HG03521 (cell line): ENCODE data around the gene ACBD3.

Source experiments
- ATAC-seq: cut with Tn5 transposase; IDR thresholded peaks from one replicate; pipeline ENCODE4 v1.9.1; 2021; ENCODE audit warnings: mild to moderate bottlenecking, moderate library complexity; ENCODE audit not compliant: unreplicated experiment

Gene ACBD3

DNA sequence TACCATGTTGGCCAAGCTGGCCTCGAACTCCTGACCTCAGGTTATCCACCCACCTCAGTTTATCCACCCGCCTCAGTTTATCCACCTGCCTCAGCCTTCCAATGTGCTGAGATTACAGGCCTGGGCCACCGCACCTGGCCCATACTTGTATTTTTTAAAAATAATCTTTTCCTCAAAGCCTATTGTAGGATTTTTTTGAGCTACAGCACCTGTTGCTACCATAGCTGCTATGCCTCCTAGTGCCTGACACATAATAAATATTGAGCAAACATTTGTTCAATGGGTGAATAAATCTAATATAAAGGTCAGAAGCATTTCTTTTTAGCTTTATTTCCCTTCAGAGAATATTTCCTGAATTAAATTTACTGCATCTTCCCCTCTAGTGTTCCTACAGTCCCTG, 15.7 kb upstream of the ACBD3 start:
- no peak for ATAC-seq

DNA sequence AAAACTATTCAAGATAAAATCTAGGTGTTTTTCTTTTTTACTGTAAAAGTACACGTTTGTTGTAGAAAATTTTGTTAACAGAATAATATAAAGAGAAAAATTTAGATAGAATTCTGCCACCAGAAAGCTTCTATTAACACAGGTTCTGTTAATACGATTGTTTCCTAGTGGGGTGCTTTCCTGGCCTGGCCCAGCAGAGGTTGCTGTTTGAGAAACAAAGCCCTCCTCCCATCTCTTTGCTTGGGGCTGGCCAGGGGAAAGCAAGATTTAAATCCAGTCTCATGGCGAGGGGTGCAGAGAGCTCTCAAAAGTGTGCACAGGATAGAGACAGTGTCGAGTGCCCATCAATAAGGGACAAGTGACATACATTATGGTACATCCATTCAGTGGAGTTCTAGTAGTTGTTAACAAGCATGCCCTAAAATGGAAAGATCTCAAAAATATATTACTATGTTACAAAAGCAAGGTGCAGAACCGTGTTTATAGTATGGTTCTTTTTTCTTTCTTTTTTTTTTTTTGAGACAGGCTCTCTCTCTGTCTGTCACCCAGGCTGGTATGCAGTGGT, 14.6 kb upstream of the ACBD3 start:
- peak; percentile 45 for ATAC-seq

DNA sequence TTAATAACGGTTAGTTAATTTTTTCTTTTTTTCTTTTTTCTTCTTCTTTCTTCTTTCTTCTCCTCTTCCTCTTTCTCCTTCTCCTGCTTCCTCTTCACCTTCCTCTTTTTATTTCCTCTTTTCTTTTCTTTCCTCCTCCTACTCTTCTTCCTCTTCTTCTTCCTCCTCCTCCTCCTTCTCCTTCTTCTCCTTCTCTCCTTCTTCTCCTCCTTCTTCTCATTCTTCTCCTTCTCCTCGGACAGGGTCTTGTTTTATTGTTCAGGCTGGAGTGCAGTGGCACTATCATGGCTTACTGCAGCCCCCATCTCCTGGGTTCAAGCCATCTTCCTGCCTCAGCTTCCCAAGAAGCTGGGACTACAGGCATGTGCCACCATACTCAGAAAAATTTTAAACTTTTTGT, 13.4 kb upstream of the ACBD3 start:
- no peak for ATAC-seq

DNA sequence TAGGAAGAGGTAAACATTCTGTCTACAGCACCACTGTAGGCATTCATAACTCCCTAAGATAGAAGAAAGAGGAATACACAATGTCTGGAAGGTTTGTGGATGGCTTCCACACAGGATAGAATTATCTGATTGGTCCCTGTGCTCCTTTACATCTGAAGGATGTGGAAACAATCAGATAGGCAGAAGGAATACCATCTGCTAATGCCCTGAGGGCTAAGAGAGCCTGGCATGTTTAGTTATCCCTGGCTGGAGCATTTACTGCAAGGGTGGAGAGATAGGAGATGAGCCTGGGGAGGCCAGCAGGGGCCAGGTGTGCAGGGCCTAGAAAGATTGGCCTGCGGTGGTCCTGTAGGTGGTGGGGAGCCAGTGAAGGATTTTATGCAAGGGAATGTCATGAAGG, 8.6 kb upstream of the ACBD3 start:
- no peak for ATAC-seq

DNA sequence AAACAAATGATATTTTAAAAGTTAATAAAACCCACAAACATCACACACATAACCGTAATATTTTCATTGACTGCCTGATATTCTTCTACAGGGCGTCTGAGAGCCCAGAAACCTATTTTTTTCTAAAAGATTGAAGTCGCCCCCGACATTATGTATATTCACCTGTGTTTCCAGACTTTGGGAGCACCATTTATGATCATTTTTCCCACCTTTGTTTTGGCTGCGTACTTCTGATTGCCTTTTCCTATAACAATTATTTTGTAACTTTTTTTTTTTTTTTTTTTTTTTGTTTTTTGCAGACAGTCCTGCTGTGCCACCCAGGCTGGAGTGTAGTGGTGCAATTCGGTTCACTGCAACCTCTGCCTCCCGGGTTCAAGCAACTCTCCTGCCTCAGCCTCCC, 839 bp upstream of the ACBD3 start:
- no peak for ATAC-seq

DNA sequence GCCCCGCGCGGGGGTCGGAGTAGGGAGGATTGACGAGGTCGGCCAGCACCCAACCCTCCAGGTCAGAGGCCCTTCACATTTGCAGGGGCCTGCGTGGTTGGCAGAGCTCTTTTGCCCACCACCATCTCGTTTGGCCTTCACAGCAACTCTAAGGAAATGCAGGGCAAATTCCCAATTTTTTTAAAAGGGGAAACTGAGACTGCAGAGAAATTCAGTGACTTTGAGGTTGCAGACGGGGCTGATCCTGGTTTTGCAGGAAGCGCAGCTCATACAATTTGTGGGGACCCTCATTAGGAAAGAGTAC, 430 bp upstream of the ACBD3 start:
- ATAC-seq: no peak

DNA sequence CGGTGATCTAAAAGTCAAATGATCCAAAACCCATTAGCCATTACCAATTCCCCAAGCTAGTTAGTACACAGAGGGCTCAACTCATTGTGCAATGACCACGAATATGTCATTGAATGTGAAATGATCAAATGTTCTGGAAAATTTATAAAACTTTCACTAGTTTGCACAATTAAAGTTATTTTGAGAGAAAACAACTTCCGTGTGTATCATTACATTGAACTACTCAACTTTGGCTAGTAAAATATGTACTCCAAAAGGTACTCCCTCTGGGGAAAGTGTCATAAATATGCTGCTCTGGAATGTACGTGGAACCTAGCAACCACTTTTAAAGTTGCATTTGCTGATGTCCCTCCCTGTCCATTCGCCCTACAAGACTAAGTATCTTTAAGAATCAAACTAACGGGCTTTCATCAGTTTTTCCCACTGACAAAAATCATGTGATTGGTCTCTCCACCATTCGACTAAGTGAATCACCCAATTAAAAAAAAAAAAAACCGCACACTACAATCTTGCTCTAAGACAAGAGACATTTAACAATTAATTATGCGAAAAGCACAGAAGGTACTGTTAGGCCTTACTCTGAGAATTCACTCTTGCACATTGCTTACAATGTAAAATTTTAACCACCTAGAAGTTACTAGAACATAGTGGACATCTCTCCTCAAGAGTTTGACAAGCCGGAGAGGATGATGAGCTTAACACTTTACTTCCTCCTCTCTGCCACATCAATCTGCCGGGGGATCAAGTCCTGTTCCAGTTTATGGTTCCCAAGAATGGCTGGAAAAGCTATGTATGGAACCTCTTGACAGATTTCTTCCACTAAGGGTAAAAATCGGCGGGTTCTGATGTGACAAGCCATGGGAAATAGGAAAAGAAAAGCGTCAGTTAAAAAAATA, 1.2 kb downstream of the ACBD3 start:
- ATAC-seq: no peak

DNA sequence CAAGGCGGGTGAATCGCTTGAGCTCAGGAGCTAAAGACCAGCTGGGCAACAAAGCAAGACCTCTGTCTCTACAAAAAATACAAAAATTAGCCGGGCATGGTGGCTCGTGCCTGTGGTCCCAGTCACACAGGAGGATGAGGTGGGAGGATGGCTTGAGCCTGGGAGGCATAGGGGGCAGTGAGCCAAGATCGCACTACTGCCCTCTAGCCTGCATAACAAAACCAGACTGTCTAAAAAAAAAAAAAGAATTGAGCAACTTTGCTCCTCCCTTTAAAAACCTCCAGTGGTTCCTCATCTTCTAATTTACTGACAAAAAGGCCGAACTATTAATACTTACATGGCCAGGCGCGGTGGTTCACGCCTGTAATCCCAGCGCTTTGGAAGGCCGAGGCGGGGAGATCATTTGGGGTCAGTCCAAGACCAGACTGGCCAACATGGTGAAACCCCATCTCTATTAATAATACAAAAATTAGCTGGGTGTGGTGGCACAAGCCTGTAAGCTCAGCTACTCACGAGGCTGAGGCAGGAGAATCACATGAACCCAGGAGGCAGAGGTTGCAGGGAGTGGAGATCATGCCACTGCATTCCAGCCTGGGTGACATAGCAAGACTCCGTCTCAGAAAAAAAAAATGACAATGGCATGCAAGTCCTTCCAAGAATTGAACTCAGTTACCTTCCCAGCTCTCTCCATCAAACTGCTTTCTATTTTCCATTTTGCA, 4.4 kb downstream of the ACBD3 start:
- ATAC-seq: no peak

DNA sequence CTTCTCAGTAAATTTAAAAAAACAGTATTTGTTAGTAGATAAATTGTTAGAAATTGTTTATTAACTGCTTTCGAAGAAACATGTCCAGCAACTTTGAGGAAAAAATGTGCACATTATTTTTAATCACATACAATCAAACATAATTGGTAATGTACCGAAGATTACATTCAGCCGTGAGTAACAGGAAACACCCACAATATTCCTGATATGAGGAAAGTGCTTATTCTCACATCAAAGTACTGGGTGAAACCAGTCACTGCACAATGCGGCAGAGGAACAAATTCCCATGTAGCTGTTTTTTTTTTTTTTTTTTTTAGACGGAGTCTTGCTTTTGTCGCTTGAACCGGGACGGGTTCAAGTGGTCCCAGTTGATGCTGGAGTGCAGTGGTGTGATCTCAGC, 9.7 kb downstream of the ACBD3 start:
- ATAC-seq: no peak

DNA sequence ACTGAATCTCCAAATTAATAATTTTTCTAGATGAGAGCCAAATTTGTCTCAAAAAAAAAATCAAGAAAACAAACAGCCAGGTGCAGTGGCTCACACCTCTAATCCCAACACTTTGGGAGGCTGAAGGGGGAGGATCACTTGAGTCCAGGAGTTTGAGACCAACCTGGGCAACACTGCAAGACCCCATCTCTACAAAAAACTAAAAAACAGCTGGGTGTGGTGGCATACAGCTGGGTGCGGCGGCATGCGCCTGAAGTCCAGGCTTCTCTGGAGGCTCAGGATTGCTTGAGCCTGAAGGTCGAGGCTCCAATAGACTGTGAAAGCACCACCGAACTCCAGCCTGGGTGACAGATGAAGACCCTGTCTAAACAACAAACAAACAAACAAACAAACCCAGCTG, 14.0 kb downstream of the ACBD3 start:
- ATAC-seq: no peak

DNA sequence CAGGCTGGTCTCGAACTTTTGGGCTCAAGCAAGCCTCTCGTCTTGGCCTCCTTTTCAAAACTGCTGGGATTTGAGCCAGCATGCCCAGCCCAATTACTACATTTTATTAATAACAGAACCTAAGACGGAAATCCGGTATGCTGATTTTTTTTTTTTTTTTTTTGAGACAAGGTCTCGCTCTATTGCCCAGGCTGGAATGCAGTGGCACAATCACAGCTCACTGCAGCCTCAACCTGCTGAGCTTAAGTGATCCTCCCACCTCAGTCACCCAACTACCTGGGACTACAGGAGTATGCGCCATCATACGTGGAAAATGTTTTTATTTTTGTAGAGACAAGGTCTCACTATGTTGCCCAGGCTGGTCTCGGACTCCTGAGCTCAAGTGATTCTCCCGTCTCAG, 20.2 kb downstream of the ACBD3 start:
- no peak for ATAC-seq

DNA sequence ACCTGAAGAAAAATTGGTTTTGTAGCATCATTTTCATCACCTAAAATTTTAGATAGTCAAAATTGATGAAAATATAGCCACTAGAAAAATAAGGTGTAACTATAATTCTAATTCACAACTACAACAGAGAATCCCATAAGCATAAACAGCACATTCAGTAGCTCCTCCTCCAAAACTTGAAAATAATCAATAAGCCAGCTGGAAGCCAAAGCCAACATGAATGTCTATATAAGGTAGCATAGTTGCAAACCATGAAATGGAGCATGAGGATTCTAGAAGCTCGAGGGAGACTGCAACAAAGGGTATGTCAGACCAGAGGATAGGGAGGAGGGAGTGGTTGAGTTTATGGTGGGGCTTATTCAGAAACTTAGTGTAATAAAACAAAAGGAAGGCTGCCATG, 22.4 kb downstream of the ACBD3 start:
- ATAC-seq: no peak

DNA sequence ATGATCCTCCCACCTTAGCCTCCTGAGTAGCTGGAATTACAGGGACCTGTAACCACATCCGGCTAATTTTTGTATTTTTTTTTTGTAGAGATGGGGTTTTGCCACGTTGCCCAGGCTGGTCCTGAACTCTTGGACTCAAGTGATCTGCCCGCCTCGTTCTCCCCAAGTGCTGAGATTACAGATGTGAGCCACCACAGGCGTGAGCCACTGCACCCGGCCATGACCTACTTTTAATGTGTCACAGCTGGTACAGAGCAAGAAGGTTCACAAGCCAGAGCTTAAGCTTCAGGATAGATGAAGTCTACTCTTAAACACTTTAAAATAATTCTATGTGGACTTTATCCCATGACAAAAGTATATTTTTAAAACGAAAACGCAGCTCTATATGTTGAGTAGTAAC, 23.6 kb downstream of the ACBD3 start:
- ATAC-seq: no peak

DNA sequence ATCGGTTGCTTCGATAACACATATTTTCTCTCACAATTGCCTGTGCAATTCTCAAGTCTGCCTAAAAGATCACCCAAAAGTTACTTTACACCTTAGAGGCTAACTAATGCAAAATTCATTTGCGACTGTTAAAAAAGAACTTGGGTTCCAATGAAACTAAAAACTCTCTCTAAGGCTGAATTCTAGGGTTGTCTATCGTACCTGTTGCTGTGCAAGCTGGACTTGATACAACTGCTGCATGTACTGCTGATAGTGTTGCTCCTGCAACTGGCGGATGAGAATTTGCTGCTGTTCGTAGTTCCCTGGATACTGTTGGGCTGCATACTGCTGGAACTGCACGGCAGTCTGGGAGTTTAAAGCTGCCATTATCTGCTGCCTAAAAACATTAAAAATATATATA, 27.6 kb downstream of the ACBD3 start:
- ATAC-seq: no peak

DNA sequence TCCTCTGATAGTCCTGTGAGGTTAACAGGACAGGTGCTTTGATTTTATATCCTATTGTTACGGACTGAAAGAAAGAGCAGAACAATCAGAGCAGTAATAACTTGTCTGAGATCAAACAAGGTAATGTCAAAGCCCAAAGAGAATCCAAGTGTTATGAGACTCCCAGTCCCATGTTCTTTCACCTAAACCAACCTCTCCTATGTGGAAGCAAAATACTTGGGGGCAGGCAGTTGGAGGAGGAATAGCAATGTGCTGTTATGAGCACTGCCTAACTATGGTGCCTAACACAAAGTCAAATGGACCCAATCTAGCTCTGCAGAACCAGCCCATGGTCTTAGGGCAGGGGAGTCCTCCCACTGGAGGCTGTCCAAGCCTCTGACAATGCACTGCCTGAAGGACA, 28.1 kb downstream of the ACBD3 start:
- no peak for ATAC-seq

DNA sequence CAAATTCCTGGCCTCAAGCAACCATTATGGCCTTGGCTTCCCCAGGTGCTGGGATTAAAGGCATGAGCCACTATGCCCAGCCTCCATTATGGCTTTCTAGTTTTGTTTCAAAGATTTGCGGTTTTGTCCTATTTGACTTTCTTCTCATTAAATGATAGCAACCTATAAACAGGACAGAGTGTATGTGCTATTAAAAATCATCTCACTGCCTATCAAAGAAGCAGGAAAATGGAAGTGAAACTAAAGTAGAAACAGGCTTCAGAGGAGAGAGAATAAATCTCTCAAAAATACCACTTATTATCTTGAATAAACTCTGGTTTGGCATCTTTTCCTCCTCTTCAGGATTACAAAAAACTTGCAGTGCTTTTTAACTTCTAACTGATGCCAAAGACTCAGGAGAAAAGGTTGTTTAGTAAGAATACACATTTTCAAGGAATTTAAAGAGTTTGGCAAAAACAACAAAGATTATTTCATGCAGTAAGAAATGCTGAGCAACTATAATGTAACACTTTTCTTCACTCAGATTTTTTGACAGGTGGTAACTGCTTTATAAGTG, 28.7 kb downstream of the ACBD3 start:
- ATAC-seq: no peak

DNA sequence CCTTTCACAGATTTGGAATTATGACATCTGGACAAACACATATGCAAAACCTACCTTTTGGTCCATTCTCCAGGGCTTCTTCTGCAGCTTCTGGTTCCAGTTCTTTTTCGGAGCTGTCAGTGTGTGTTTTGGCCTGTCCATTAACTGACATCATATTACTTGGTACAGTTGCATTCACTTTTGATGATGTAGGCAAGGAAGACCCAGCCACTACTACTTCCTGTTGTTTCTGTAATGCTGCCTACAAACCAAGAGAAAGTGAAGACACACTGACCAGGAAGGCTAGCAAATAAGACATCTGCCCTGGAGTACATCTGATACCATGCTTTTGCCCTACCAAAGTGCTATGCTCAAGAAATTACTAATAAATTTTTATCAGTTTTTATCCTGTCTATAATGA, 31.9 kb downstream of the ACBD3 start:
- ATAC-seq: no peak

DNA sequence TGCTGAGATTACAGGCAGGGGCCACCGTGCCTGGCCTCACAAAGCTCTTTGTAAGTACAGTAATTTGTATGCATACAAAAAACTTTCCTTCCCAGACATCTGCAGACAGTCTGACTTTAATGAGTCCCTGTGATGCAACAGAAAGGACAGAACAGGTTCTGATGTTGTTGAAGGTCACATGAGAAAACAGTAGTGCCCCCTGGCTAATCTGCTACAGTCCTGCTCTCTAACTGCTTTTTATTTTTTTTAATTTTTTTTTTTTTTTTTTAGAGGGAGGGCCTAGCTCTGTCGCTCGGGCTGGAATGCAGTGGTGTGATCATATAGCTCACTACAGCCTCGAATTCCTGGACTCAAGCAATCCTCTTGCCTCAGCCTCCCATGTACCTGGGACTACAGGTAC, 36.7 kb downstream of the ACBD3 start:
- no peak for ATAC-seq

DNA sequence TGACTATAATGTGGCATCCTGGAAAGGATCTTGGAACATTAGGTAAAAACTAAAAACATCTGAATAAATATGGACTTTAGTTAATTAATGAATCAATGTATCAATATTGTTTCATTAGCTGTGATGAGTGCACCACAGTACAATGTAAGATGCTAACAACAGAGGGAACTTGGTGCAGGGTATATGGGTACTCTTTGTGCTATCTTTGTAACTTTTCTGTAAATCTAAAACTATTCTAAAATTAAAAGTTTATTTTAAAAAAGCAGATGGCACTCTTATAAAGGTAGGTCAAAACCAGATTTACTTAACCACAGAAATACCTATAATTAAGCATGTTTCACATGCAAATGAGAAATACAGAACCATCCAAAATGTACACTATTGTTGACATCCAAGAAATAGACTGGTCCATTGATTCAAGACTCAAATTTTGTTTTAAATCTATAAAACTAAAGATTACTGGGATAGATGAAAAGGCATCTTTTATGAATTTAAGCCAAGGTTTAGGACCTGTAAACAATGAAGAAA, 38.4 kb downstream of the ACBD3 start:
- no peak for ATAC-seq

DNA sequence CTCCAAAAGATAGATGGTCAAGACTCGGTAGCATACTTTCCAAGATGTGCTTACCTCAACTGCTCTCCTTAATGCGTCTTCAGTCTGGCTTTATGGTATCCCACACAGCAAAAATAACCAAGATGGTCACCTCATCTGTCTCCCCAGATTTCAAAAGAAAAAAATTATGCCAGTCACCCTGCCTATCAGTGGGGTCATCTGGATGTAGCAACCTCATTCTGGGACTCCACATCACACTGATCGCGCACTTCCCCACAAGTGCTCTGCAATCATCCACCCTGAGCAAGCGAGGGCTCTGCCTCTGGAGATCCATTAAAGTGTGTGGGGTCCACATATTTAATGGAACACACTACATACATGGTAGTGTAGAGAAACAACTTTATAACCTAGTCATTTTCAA, 42.5 kb downstream of the ACBD3 start:
- ATAC-seq: no peak

DNA sequence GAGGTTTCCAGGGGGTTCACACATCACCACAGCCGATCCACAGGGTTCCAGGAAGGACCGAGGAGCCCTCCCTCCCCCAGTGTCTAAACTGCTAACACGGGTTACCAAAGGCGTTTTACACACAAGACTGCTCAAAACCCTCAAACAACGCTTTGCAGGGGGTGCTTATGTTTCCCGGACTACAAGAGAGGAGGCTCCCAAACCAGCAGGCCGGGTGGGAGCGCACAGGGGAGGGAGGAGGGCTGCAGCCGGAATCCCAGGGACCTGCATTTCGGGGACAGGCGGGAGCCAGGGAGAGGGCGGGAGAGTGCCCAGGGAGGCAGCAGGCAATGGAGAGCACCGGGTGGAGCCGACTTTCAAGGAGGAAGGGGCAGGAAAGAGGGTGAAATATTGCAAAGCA, 50.8 kb downstream of the ACBD3 start:
- no peak for ATAC-seq
